K562 (cell line): ENCODE data around the gene HDAC9. TPM values are rescaled to one million over a fixed set of nuclear protein-coding genes. Genes with fewer than 3 reads are reported as not detected.

ENCODE experiments used
- ATAC-seq: fragments of 200-7000 bp; cut with Tn5 transposase; 3 replicates; pipeline ENCODE4 v1.9.1; 2020; ENCODE audit warnings: moderate library complexity
- BruUV-seq: library from RNA; stranded (reverse); fragments of 400-500 nt; replicated peaks from 2 replicates; lab custom pipeline; 2021; lab: Mats Ljungman, UMichigan
- CTCF ChIA-PET: fragments of 300-600 bp; formaldehyde crosslinking; extraction: SDS; loops from one replicate; lab custom pipeline; 2021; ENCODE audit warnings: low intra/inter-chr PET ratio; lab: Yijun Ruan, JAX
- POLR2A ChIA-PET: fragments of 300-600, 350-650 bp; sonication (Branson Sonifier 250); formaldehyde crosslinking; extraction: SDS; loops from one replicate; lab custom pipeline; 2021; ENCODE audit warnings: antibody characterized with exemption, inconsistent platforms; lab: Yijun Ruan, JAX
- DNase-seq, 4 experiments: peaks; one replicate each; pipeline versions ENCODE4 v3.0.0 to v3.0.0-alpha.2; 2011 to 2018; ENCODE audit warnings: low spot score in 3 of 4, mixed read lengths in 3 of 4; ENCODE audit errors: extremely low read depth in 1 of 4
- FAIRE-seq: peaks from 2 replicates; lab custom pipeline; 2011; peaks lifted over from hg19 to GRCh38; lab: Jason Lieb, UNC
- H2AFZ ChIP-seq: 2 replicates; pipeline ENCODE4 v1.6.0; 2011; ENCODE audit warnings: low read depth, low read length, control low read depth, inconsistent platforms
- H3K27ac ChIP-seq: fragments of 200-600 bp; 3 replicates; pipeline ENCODE4 v1.8.0; 2011; ENCODE audit warnings: low read depth, mild to moderate bottlenecking, control low read depth, inconsistent platforms, low read length, moderate library complexity, mixed read lengths; ENCODE audit errors: extremely low read depth
- H3K27me3 ChIP-seq, 2 experiments: fragments of 300-600 bp in 1 of 2; 2 replicates in 1 of 2; 3 replicates in 1 of 2; pipeline versions ENCODE4 v1.6.0 to v1.8.0; 2011; ENCODE audit warnings: inconsistent platforms in 2 of 2, low read length in 2 of 2, mild to moderate bottlenecking in 1 of 2, mixed read lengths in 1 of 2, moderate library complexity in 1 of 2; ENCODE audit not compliant: control insufficient read depth in 2 of 2, insufficient read depth in 2 of 2
- H3K36me3 ChIP-seq: fragments of 300-600 bp; 3 replicates; pipeline ENCODE4 v1.8.0; 2011; ENCODE audit warnings: mild to moderate bottlenecking, low read length, inconsistent platforms; ENCODE audit not compliant: control insufficient read depth, insufficient read depth
- H3K4me1 ChIP-seq, 2 experiments: fragments of 200-600 bp in 1 of 2; replicated peaks in 1 of 2; 2 replicates in 1 of 2; 3 replicates in 1 of 2; pipeline versions ENCODE4 v1.5.1 to v1.8.0; 2011; ENCODE audit warnings: inconsistent platforms in 2 of 2, low read length in 2 of 2, mild to moderate bottlenecking in 1 of 2, mixed read lengths in 1 of 2, moderate library complexity in 1 of 2; ENCODE audit not compliant: control insufficient read depth in 2 of 2, insufficient read depth in 2 of 2
- H3K4me2 ChIP-seq: 2 replicates; pipeline ENCODE4 v1.6.1; 2011; ENCODE audit warnings: low read length, control low read depth, inconsistent platforms, mixed read lengths; ENCODE audit not compliant: insufficient read depth
- H3K4me3 ChIP-seq: fragments of 200-600 bp; sonication (generic), shearing (Covaris generic); 2 replicates; pipeline ENCODE4 v1.5.1; 2016; ENCODE audit warnings: control low read depth, inconsistent platforms
- H3K79me2 ChIP-seq: fragments of 200-600 bp; 3 replicates; pipeline ENCODE4 v1.8.0; 2011; ENCODE audit warnings: low read length, inconsistent platforms; ENCODE audit not compliant: control insufficient read depth, insufficient read depth
- H3K9ac ChIP-seq, 2 experiments: 2 replicates each; pipeline versions ENCODE4 v1.6.0 to v1.6.1; 2011; ENCODE audit warnings: low read depth in 2 of 2, low read length in 2 of 2, control low read depth in 1 of 2, inconsistent platforms in 1 of 2, mild to moderate bottlenecking in 1 of 2, mixed read lengths in 1 of 2; ENCODE audit not compliant: insufficient read depth in 1 of 2
- H3K9me1 ChIP-seq: one replicate; pipeline ENCODE4 v1.6.0; 2011; ENCODE audit warnings: inconsistent platforms, mild to moderate bottlenecking, low read length, moderate library complexity; ENCODE audit not compliant: control insufficient read depth, insufficient read depth
- H3K9me3 ChIP-seq: replicated peaks from 2 replicates; pipeline ENCODE4 v1.5.1; 2011; ENCODE audit warnings: low read depth, low read length, inconsistent platforms; ENCODE audit not compliant: control insufficient read depth, insufficient read depth
- H4K20me1 ChIP-seq: replicated peaks from 2 replicates; pipeline ENCODE4 v1.6.1; 2011; ENCODE audit warnings: low read length, inconsistent platforms, mixed read lengths; ENCODE audit not compliant: control insufficient read depth, insufficient read depth
- ATF6 ChIP-seq: sonication (generic); formaldehyde crosslinking; IDR thresholded peaks from 2 replicates; pipeline ENCODE4 v1.4.0; 2020; ENCODE audit warnings: mild to moderate bottlenecking, missing genetic modification reagents
- CEBPG ChIP-seq, 3 experiments: fragments of 200-800 bp in 1 of 3; sonication (Bioruptor generic) in 1 of 3; sonication (generic) in 1 of 3; formaldehyde crosslinking in 1 of 3; IDR thresholded peaks in 2 of 3; conservative IDR thresholded peaks in 1 of 3; 2 replicates each; pipeline versions ENCODE4 v1.6.1 to v1.8.0; 2016 to 2022; ENCODE audit warnings: missing compliant biosample characterization in 2 of 3, missing genetic modification characterization in 2 of 3, mild to moderate bottlenecking in 1 of 3, missing genetic modification reagents in 1 of 3
- ZNF551 ChIP-seq: fragments of 250-450 bp; sonication (Bioruptor Pico); IDR thresholded peaks from 2 replicates; pipeline ENCODE4 v1.5.0; 2021; ENCODE audit warnings: mild to moderate bottlenecking, moderate library complexity
- ZNF740 ChIP-seq, 3 experiments: fragments of 200-800 bp in 1 of 3; sonication (Bioruptor generic) in 1 of 3; sonication (generic) in 1 of 3; formaldehyde crosslinking in 1 of 3; IDR thresholded peaks; 2 replicates each; pipeline versions ENCODE4 v1.6.1 to v1.8.0; 2016 to 2022; ENCODE audit warnings: mild to moderate bottlenecking in 2 of 3, missing compliant biosample characterization in 2 of 3, missing genetic modification characterization in 2 of 3, missing genetic modification reagents in 1 of 3
- ZSCAN32 ChIP-seq: fragments of 450-650 bp; formaldehyde crosslinking; IDR thresholded peaks from 2 replicates; pipeline ENCODE4 v1.4.0; 2020; ENCODE audit warnings: mild to moderate bottlenecking, moderate library complexity
- WGBS: fragments of 100-300 bp; shearing (Covaris generic); methylation state at CpG from one replicate; pipeline ENCODE4 v1.1.6; 2016; ENCODE audit warnings: low coverage, mixed read lengths; ENCODE audit not compliant: insufficient coverage; ENCODE audit errors: missing lambda C conversion rate; 5-methylcytosine and 5-hydroxymethylcytosine counted together
- in situ Hi-C: fragments of 300-500 bp; cut with MboI; formaldehyde crosslinking; loops from 4 replicates; pipeline ENCODE4 v1.15.0; 2018; ENCODE audit warnings: inconsistent platforms, mixed read lengths
- intact Hi-C: fragments of 100-400 bp; cut with micrococcal nuclease; formaldehyde crosslinking; loops from 2 replicates; pipeline ENCODE4 v1.14.2; 2022
- polyA plus RNA-seq, 8 experiments: library from polyadenylated mRNA; depleted of rRNA in 4 of 8; stranded (reverse) in 5 of 8; unstranded in 3 of 8; fragments of >200 nt; fragmentation: Nextera tagmentation in 2 of 8; fragmentation: Illumina TruSeq in 1 of 8; extraction: Ambion mirVana in 2 of 8; extraction: Trizol in 1 of 8; gene quantifications; 2 replicates each; pipeline versions ENCODE4 v1.2.1 to v1.2.3, GENCODE V29; 2011 to 2014; ENCODE audit warnings: inconsistent platforms in 1 of 8, missing spikeins in 1 of 8
- total RNA-seq, 7 experiments: library from RNA; depleted of rRNA in 6 of 7; stranded (reverse); fragments of >200 nt in 6 of 7; fragmentation: Illumina TruSeq in 2 of 7; extraction: Trizol in 2 of 7; gene quantifications; 2 replicates each; pipeline versions ENCODE4 v1.2.1 to v1.2.3, GENCODE V29; 2011 to 2021; ENCODE audit warnings: low replicate concordance in 1 of 7

HDAC9 gene
- total and polyA plus RNA-seq, 9 of the 15 experiments (the other 6 are each of a cell fraction or from before 2014, with no cell fraction given), result 0.08 to 0.91 (median 0.33) TPM

DNA sequence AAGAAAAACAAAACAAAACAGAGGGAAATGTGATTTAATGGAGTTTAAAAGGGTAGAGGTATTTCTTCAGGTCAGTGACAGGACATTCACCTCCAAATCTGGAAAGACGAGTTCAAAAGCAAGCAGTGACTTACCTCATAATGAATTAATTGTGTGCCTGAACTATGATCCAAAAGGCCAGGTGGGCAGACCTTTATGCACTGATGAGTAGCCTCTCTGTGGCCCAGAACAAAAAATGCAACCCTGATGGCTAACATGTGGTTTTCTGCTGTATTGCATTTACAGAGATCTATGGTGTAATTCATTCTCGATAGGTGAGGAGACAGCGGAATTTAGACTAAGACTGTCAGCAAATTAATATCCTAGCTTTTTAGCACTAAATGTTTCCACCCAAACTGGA lies 142.0 kb downstream of the HDAC9 start (continued):
- TF ChIP-seq ATF6 (CRISPR knock-in tag) (no peak), ZNF551 (no peak)

DNA sequence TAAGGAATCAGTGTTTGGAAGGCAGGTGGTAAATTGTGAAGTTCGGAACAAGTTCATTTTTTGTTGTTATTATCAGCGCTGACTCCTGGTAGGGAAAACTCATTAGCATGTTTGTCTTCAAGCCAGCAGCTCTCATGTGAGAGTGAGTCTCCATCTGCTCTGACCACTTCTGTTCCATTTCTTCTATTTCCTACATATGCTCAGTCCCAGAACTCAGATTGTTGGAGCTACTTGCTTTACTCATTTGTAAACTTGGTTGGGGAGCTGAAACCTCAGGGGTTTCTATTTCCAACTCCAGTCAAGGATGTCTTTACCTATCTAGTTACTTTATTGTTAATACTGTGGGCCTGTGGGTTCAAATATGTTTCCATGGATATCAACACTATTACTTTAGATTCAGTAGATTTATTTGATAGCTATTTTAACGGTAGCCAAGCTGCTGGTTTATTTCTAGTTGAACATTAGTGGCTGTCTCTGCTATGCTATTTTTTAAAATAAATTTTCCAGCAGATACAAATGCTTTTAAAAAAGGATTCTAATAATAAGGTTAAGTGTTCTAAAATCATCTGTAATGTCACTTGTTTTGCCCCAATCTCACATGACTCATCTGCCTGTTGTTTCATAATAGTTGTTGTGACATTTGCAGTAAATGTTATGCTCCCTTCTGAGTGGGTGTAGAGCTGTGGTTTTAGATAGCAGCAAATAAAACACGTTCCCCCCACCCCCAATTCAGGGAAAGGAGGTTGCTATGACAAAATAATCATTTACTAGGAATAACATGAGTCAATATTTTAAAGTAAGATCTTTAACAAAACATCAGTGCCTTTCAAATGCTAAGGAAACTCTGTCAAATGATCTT lies 143.3 kb downstream of the HDAC9 start:
- TF ChIP-seq ZNF740 (CRISPR knock-in tag; IDR thresholded peaks at IDR 0.05), result no peak
- no peak for TF ChIP-seq ZNF740 (tag; IDR thresholded peaks at IDR 0.05)
- no peak for TF ChIP-seq CEBPG (CRISPR knock-in tag; IDR thresholded peaks at IDR 0.05)
- TF ChIP-seq CEBPG (tag; conservative IDR thresholded peaks at IDR 0.05 in 1 of 2, IDR thresholded peaks at IDR 0.05 in 1 of 2), result peak in 1 of 2 experiments; percentile 40; a peak in 2 of 4 replicates
- no peak for TF ChIP-seq ZSCAN32 (CRISPR knock-in tag)
- Histone ChIP-seq H3K4me3 (no peak overlapping the region), H2AFZ (no peak overlapping the region), H3K4me1 (no peaks in the 10 kb centered on the region), H3K36me3 (no peaks in the 10 kb centered on the region), H3K9me3 (no peaks in the 10 kb centered on the region), H3K27ac (no peak overlapping the region), H3K79me2 (no peaks in the 10 kb centered on the region), H3K9me1 (no peaks in the 10 kb centered on the region), H3K4me2 (no peak overlapping the region), H3K27me3 (no peaks in the 10 kb centered on the region), H3K9ac (no peak overlapping the region), H4K20me1 (no peaks in the 10 kb centered on the region)
- 0% methylated on average over 4 of the region's 4 CpGs for WGBS
- DNase-seq (no peak), FAIRE-seq (no peak), ATAC-seq (no peak)
- intact Hi-C loops (no loop called here), in situ Hi-C loops (no loop called here)
- ChIA-PET CTCF (no interaction called here), POLR2A (no interaction called here)
- BruUV-seq, result no TSS peak
